Activated naive CD4-positive, alpha-beta T cell treated with anti-CD3 and anti-CD28 coated beads, Interleukin-2, amount 50 U/mL, for 72 hours (primary cell): ENCODE measurements around the gene TNFRSF6B. TPM values are rescaled to one million over a fixed set of nuclear protein-coding genes. Genes with fewer than 3 reads are reported as not detected.

ENCODE experiments used
- ATAC-seq, 2 donors: fragments of 150-1000 bp; cut with Tn5 transposase; 2 replicates each; pipeline ENCODE4 v1.10.0; 2021; ENCODE audit warnings: mild to moderate bottlenecking in 2 of 2, moderate library complexity in 2 of 2
- DNase-seq, 2 donors: peaks; one replicate each; pipeline ENCODE4 v3.0.0; 2021 to 2022; ENCODE audit warnings: low spot score in 2 of 2
- H3K27ac Mint-ChIP-seq, 2 donors: one replicate each; pipeline ENCODE4 v1.8.0; 2022; ENCODE audit warnings: mild to moderate bottlenecking in 2 of 2, mixed read lengths in 2 of 2
- H3K36me3 Mint-ChIP-seq, 2 donors: one replicate each; pipeline ENCODE4 v1.8.0; 2022; ENCODE audit warnings: mixed read lengths in 2 of 2
- H3K9me3 Mint-ChIP-seq, 2 donors: one replicate each; pipeline ENCODE4 v1.8.0; 2022; ENCODE audit warnings: mixed read lengths in 2 of 2
- total RNA-seq, 2 donors: library from RNA; stranded (reverse); gene quantifications; one replicate each; pipeline ENCODE4 v1.2.3, GENCODE V29; 2022

The TNFRSF6B gene
- total RNA-seq, 2 donors from 2014 or later, result not detected

- no peak overlapping the region for H3K27ac Mint-ChIP-seq
- H3K9me3 Mint-ChIP-seq, result no peaks in the 10 kb centered on the region
Observed at GRCh38 chr20:63690003-63690897, 6.2 kb upstream of the TNFRSF6B start.

GRCh38 chr20:63690898-63691710 lies 5.3 kb upstream of the TNFRSF6B start:
- H3K27ac Mint-ChIP-seq, result peak overlapping the region in 1 of 2 donors; percentile 73
- ATAC-seq, result no peak
- peaks cover 0 to 6% of the 10 kb centered on the region in 2 donors for H3K36me3 Mint-ChIP-seq
- H3K9me3 Mint-ChIP-seq, result no peaks in the 10 kb centered on the region
- DNase-seq, result no peak

More at GRCh38 chr20:63690003-63690897, 6.2 kb upstream of the TNFRSF6B start:
- DNase-seq (no peak), ATAC-seq (no peak)
- peaks cover 0 to 6% of the 10 kb centered on the region in 2 donors for H3K36me3 Mint-ChIP-seq

- no peak for DNase-seq
- Mint-ChIP-seq H3K9me3 (no peaks in the 10 kb centered on the region), H3K27ac (peak overlapping the region; percentile 48 to 73), H3K36me3 (peaks cover 0 to 6% of the 10 kb centered on the region in 2 donors)
- no peak for ATAC-seq
Observed at GRCh38 chr20:63691711-63692435, 4.6 kb upstream of the TNFRSF6B start.

- no peaks in the 10 kb centered on the region for H3K9me3 Mint-ChIP-seq
- ATAC-seq (no peak), DNase-seq (no peak)
- H3K36me3 Mint-ChIP-seq, result peaks cover 0 to 6% of the 10 kb centered on the region in 2 donors
- peak overlapping the region in 1 of 2 donors; percentile 48 for H3K27ac Mint-ChIP-seq
Observed at GRCh38 chr20:63692436-63693082, 3.9 kb upstream of the TNFRSF6B start.

DNA sequence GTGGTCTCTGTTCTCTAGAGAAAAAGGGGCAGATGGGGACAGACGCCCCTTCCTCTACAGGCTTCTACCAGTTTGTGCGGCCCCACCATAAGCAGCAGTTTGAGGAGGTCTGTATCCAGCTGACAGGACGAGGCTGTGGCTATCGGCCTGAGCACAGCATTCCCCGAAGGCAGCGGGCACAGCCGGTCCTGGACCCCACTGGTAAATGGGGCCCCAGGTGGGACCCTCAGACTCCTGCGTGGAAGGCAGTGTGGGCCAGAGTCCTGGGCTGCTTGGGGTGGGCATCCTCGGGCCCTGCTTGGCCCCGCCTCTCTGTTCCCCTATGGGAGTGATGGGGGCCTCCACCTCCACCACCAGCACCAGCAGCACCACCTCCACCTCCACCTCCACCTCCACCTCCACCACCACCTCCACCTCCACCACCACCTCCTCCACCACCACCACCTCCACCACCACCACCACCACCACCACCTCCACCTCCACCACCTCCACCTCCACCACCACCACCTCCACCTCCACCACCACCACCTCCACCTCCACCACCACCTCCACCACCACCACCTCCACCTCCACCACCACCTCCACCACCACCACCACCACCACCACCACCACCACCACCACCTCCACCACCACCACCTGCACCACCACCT lies 3.2 kb upstream of the TNFRSF6B start:
- peaks cover 0 to 6% of the 10 kb centered on the region in 2 donors for H3K36me3 Mint-ChIP-seq
- peak overlapping the region in 1 of 2 donors; percentile 48 for H3K27ac Mint-ChIP-seq
- H3K9me3 Mint-ChIP-seq, result no peaks in the 10 kb centered on the region
- ATAC-seq (no peak), DNase-seq (no peak)

DNA sequence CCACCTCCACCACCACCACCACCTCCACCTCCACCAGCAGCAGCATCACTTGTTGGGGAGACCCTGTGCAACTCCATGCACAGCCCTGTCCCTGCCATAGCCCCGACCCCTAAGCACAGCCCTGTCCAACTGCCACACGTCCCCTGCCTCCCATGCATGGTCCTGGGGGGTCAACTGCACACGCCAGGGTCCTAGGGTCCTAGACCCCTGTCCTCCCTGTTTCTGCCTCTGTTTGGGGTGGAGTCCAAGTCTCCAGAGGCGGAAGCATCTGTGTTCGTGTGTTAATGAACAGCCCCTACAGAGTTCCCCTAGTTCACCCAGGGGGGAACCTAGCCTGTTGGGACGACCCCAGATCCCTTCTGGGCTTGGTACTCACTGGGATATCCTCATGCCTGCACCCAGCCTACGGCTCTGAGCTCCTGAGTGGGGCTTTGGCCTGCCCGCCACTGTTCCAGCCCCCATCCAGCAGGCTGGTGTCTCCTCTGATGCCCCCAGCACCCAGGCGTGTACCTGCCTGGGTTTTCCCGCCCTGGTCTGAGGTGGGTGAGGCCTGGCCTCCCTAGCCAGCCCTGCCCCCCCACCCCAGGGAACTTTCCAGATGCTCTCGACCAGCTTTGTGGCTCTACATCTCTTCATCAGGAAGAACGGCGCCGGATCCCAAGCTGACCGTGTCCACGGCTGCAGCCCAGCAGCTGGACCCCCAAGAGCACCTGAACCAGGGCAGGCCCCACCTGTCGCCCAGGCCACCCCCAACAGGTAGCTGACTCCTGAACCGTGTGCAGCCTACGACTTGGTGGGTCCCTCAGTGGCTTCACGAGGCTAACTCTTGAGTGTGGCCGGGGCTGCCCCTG lies 2.5 kb upstream of the TNFRSF6B start:
- ATAC-seq (no peak), DNase-seq (no peak)
- H3K27ac Mint-ChIP-seq, result peak overlapping the region in 1 of 2 donors; percentile 92
- H3K9me3 Mint-ChIP-seq, result no peaks in the 10 kb centered on the region
- peaks cover 0 to 6% of the 10 kb centered on the region in 2 donors for H3K36me3 Mint-ChIP-seq

GRCh38 chr20:63694584-63695423 lies 1.6 kb upstream of the TNFRSF6B start:
- Mint-ChIP-seq H3K36me3 (peaks cover 0 to 6% of the 10 kb centered on the region in 2 donors), H3K9me3 (no peaks in the 10 kb centered on the region), H3K27ac (no peak overlapping the region)
- no peak for ATAC-seq
- DNase-seq, result no peak

DNA sequence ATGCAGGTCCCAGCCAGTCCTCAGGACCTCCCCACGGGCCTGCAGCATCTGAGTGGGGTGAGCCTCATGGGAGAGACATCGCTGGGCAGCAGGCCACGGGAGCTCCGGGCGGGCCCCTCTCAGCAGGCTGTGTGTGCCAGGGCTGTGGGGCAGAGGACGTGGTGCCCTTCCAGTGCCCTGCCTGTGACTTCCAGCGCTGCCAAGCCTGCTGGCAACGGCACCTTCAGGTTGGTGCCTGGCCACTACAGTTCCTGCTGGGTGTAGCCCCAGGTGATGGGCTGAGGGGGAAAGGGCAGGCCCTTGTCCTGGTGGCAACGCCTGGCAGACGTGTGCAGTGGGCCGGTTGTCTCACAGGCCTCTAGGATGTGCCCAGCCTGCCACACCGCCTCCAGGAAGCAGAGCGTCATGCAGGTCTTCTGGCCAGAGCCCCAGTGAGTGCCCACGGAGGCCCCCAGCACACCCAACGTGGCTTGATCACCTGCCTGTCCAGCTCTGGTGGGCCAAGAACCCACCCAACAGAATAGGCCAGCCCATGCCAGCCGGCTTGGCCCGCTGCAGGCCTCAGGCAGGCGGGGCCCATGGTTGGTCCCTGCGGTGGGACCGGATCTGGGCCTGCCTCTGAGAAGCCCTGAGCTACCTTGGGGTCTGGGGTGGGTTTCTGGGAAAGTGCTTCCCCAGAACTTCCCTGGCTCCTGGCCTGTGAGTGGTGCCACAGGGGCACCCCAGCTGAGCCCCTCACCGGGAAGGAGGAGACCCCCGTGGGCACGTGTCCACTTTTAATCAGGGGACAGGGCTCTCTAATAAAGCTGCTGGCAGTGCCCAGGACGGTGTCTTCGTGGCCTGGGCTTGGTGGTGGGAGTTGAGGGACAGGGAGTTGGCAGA lies 787 bp upstream of the TNFRSF6B start:
- ATAC-seq, result no peak

DNA sequence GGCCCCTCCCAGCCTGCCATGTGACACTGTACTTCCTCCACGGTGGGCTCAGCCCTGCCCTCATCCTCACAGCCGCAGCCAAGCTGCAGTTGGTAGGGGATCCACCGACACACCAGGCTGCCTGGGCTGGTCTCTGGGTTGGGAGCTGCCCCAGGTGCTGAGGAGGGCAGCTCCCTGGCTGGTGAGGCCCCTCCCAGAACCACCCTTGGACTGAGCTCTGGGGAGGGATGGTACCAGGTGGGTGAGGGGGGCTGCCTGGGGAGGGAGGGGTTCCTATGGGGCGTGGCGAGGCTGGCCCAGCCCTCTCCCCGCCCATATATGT lies 185 bp upstream of the TNFRSF6B start:
- H3K36me3 Mint-ChIP-seq, result peaks cover 0 to 6% of the 10 kb centered on the region in 2 donors
- peak; percentile 29 to 53 for ATAC-seq

More for the DNA sequence above, 787 bp upstream of the TNFRSF6B start:
- no peak for DNase-seq
- H3K9me3 Mint-ChIP-seq, result no peaks in the 10 kb centered on the region
- H3K27ac Mint-ChIP-seq, result no peak overlapping the region
- peaks cover 0 to 6% of the 10 kb centered on the region in 2 donors for H3K36me3 Mint-ChIP-seq

DNA sequence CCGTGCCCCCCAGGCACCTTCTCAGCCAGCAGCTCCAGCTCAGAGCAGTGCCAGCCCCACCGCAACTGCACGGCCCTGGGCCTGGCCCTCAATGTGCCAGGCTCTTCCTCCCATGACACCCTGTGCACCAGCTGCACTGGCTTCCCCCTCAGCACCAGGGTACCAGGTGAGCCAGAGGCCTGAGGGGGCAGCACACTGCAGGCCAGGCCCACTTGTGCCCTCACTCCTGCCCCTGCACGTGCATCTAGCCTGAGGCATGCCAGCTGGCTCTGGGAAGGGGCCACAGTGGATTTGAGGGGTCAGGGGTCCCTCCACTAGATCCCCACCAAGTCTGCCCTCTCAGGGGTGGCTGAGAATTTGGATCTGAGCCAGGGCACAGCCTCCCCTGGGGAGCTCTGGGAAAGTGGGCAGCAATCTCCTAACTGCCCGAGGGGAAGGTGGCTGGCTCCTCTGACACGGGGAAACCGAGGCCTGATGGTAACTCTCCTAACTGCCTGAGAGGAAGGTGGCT lies 960 bp downstream of the TNFRSF6B start:
- Mint-ChIP-seq H3K9me3 (no peaks in the 10 kb centered on the region), H3K27ac (peak overlapping the region in 1 of 2 donors; percentile 42), H3K36me3 (peaks cover 0 to 6% of the 10 kb centered on the region in 2 donors)
- ATAC-seq, result no peak
- DNase-seq, result no peak

More for the DNA sequence above, 185 bp upstream of the TNFRSF6B start:
- no peaks in the 10 kb centered on the region for H3K9me3 Mint-ChIP-seq
- H3K27ac Mint-ChIP-seq, result no peak overlapping the region
- no peak for DNase-seq

DNA sequence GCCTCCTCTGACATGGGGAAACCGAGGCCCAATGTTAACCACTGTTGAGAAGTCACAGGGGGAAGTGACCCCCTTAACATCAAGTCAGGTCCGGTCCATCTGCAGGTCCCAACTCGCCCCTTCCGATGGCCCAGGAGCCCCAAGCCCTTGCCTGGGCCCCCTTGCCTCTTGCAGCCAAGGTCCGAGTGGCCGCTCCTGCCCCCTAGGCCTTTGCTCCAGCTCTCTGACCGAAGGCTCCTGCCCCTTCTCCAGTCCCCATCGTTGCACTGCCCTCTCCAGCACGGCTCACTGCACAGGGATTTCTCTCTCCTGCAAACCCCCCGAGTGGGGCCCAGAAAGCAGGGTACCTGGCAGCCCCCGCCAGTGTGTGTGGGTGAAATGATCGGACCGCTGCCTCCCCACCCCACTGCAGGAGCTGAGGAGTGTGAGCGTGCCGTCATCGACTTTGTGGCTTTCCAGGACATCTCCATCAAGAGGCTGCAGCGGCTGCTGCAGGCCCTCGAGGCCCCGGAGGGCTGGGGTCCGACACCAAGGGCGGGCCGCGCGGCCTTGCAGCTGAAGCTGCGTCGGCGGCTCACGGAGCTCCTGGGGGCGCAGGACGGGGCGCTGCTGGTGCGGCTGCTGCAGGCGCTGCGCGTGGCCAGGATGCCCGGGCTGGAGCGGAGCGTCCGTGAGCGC lies 1.6 kb downstream of the TNFRSF6B start:
- peaks cover 0 to 6% of the 10 kb centered on the region in 2 donors for H3K36me3 Mint-ChIP-seq
- DNase-seq (no peak), ATAC-seq (no peak)
- no peaks in the 10 kb centered on the region for H3K9me3 Mint-ChIP-seq
- H3K27ac Mint-ChIP-seq, result peak overlapping the region; percentile 42 to 86

- Mint-ChIP-seq H3K9me3 (no peaks in the 10 kb centered on the region), H3K27ac (peak overlapping the region; percentile 38 to 89), H3K36me3 (peaks cover 0 to 2% of the 10 kb centered on the region in 2 donors)
- ATAC-seq (peak; percentile 54 to 68), DNase-seq (no peak)
Observed at GRCh38 chr20:63698739-63699465, 2.5 kb downstream of the TNFRSF6B start.
